ENCODE data around the gene TMEM100.

DNA sequence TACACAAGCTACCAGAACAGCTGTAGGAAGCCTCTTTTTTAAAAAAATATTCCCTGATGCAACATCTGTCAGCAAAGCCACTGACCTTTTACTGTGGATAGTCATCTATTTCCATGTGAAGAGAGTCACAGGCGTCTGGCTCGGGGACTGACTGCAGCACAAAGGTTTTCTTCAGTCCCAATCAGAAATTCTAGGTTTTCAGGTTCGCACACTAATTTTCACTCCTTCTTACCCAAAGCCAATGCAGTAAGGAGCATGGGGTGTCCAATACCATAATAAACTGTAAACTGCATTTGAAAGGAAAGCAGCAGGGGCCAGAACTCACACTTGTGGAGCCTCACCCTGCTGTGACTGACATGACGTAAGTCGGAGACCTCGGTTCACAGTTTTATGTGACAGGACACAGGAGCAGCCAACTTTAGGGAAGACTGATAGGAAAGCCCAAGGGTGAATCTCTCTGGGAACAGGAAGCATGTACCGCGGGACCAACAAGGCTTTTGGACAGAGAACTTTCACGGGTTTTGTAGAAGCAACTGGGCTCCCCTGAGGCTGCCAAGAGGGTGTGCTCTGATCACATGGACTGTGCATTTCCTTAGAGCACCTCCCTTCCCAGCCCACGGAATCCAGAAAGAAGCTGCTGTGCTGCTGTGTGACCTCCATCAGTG is 9.1 kb upstream of the TMEM100 start:
- no peak for TF ChIP-seq NRF1 (IDR thresholded peaks at IDR 0.05; ENCODE audit: low read depth, low read length)
- no peak for TF ChIP-seq POLR2AphosphoS5 (IDR thresholded peaks at IDR 0.05; ENCODE audit: low read depth, low read length)
- TF ChIP-seq, protein P1, sequence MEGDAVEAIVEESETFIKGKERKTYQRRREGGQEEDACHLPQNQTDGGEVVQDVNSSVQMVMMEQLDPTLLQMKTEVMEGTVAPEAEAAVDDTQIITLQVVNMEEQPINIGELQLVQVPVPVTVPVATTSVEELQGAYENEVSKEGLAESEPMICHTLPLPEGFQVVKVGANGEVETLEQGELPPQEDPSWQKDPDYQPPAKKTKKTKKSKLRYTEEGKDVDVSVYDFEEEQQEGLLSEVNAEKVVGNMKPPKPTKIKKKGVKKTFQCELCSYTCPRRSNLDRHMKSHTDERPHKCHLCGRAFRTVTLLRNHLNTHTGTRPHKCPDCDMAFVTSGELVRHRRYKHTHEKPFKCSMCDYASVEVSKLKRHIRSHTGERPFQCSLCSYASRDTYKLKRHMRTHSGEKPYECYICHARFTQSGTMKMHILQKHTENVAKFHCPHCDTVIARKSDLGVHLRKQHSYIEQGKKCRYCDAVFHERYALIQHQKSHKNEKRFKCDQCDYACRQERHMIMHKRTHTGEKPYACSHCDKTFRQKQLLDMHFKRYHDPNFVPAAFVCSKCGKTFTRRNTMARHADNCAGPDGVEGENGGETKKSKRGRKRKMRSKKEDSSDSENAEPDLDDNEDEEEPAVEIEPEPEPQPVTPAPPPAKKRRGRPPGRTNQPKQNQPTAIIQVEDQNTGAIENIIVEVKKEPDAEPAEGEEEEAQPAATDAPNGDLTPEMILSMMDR (IDR thresholded peaks at IDR 0.05) = no peak

Measured in SK-N-SH (cell line).